Measurements from ENCODE around the gene TLN1. TPM values are rescaled to one million over a fixed set of nuclear protein-coding genes. Genes with fewer than 3 reads are reported as not detected.

The TLN1 gene
- total RNA-seq, 2 donors from 2014 or later = 167 to 315 TPM

DNA sequence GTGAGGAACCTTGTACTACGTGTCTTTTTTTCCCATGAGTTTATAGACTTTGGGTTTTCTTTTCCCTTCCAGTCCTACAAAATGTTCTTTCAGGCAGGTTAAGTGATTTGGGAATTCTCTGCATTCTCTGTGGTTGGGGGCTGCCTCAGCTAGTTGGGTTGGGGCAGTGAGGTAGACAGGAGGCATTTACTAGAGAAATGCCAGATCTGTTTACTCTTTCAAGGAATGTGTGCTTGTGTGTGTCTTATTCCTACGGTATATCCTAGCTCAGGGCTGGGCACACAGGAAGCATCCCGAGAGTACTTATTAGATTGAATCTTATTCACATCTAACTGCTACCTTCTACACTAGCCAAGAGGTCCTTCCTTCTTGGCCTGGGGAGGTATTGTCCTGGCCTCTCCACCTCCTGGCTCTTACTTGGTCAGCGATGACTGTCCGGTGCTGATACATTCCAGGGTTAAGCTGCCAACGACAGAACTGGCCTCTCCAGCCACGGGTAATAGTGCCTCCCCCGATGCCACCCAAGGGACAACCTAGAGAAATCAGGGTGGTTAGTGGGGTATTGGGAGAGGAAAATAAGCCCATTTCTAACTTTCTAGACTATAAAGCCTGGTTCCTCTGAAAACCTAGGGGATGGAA, 12.0 kb upstream of the TLN1 start:
- no peak overlapping the region for H3K27ac ChIP-seq
- 88% methylated on average over 8 of the region's 8 CpGs for WGBS
- no peaks in the 10 kb centered on the region for H3K9me3 ChIP-seq
- no peak overlapping the region for H3K4me3 ChIP-seq
- DNase-seq (ENCODE audit: low spot score) = no peak
- H3K36me3 ChIP-seq = peaks cover 0 to 30% of the 10 kb centered on the region in 2 donors
- intact Hi-C loops (cut with DNase I) = no loop called here
- peaks cover 16% of the 10 kb centered on the region for H3K4me1 ChIP-seq (replicated peaks)
- H3K27me3 ChIP-seq (replicated peaks; ENCODE audit: insufficient read depth) = no peaks in the 10 kb centered on the region
- TF ChIP-seq, protein P1, sequence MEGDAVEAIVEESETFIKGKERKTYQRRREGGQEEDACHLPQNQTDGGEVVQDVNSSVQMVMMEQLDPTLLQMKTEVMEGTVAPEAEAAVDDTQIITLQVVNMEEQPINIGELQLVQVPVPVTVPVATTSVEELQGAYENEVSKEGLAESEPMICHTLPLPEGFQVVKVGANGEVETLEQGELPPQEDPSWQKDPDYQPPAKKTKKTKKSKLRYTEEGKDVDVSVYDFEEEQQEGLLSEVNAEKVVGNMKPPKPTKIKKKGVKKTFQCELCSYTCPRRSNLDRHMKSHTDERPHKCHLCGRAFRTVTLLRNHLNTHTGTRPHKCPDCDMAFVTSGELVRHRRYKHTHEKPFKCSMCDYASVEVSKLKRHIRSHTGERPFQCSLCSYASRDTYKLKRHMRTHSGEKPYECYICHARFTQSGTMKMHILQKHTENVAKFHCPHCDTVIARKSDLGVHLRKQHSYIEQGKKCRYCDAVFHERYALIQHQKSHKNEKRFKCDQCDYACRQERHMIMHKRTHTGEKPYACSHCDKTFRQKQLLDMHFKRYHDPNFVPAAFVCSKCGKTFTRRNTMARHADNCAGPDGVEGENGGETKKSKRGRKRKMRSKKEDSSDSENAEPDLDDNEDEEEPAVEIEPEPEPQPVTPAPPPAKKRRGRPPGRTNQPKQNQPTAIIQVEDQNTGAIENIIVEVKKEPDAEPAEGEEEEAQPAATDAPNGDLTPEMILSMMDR (IDR thresholded peaks at IDR 0.05) = no peak
- no peak for TF ChIP-seq POLR2A (IDR thresholded peaks at IDR 0.05)
- no peak for TF ChIP-seq POLR2AphosphoS5 (IDR thresholded peaks at IDR 0.05)

- Histone ChIP-seq H3K4me3 (no peak overlapping the region), H3K27me3 (replicated peaks; ENCODE audit: insufficient read depth) (no peaks in the 10 kb centered on the region), H3K27ac (no peak overlapping the region), H3K9me3 (no peaks in the 10 kb centered on the region), H3K36me3 (peaks cover 4 to 30% of the 10 kb centered on the region in 2 donors), H3K4me1 (replicated peaks) (peaks cover 16% of the 10 kb centered on the region)
- 57% methylated on average over 2 of the region's 2 CpGs for WGBS
- intact Hi-C loops (cut with DNase I) = no loop called here
- DNase-seq (ENCODE audit: low spot score) = no peak
- TF ChIP-seq POLR2AphosphoS5 (IDR thresholded peaks at IDR 0.05) (no peak), POLR2A (IDR thresholded peaks at IDR 0.05) (no peak)
- TF ChIP-seq, protein P1 (IDR thresholded peaks at IDR 0.05) = no peak
These were observed 11.5 kb upstream of the TLN1 start for GRCh38 chr9:35743452-35743851.

DNA sequence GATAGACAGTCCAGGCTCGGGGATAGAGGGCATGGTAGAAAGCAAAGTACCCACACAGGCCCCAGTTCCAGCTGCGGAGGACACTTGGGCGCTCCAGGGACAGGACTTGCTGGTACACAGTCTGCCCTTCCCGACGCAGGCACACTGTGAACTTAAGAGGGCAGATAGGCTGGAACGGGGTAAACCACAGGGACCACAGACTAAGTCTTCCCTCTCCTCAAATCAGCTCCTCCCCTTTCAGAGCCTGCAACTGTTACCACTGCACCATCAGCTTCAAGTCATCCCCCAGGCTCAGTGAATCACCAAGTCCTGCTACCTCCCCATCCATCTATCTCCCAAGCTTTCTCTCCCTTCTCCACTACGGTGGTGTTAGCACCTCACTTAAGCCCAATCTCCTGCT, 9.7 kb upstream of the TLN1 start:
- DNase-seq (ENCODE audit: low spot score) = no peak
- H3K4me3 ChIP-seq = no peak overlapping the region
- peaks cover 8% of the 10 kb centered on the region for H3K4me1 ChIP-seq (replicated peaks)
- H3K9me3 ChIP-seq = no peaks in the 10 kb centered on the region
- no peak for TF ChIP-seq POLR2A (IDR thresholded peaks at IDR 0.05)
- TF ChIP-seq POLR2AphosphoS5 (IDR thresholded peaks at IDR 0.05) = no peak
- WGBS = 79% methylated on average over 7 of the region's 7 CpGs
- intact Hi-C loops (cut with DNase I) = no loop called here
- H3K36me3 ChIP-seq = peaks cover 13 to 37% of the 10 kb centered on the region in 2 donors
- no peak overlapping the region for H3K27ac ChIP-seq
- H3K27me3 ChIP-seq (replicated peaks; ENCODE audit: insufficient read depth) = no peaks in the 10 kb centered on the region

DNA sequence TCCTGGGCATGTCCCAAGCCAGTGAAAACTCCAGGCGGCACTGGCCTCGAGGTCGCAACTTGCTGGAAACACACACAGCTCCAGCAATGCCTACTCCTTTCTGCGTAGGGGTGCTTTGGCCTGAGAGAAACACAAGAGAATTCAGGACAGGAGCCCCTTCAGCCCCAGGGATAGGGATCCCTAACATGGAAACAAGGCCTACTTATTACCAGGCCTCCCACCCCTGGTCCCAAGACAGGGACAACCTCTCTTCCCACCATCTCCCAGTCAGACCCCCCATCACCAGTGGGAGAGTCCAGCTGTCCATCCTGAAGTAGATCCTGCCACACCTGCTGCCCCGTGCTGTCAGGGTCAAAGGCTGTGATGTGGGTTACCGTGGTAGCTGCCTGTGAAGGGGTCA, 8.2 kb upstream of the TLN1 start:
- TF ChIP-seq POLR2A (IDR thresholded peaks at IDR 0.05) (no peak), POLR2AphosphoS5 (IDR thresholded peaks at IDR 0.05) (no peak)
- TF ChIP-seq, protein P1 (IDR thresholded peaks at IDR 0.05) = no peak
- WGBS = 79% methylated on average over 6 of the region's 6 CpGs
- H3K4me1 ChIP-seq (replicated peaks) = no peaks in the 10 kb centered on the region
- no peak for DNase-seq (ENCODE audit: low spot score)
- H3K27me3 ChIP-seq (replicated peaks; ENCODE audit: insufficient read depth) = no peaks in the 10 kb centered on the region
- no peak overlapping the region for H3K27ac ChIP-seq
- H3K4me3 ChIP-seq = no peak overlapping the region
- intact Hi-C loops (cut with DNase I) = no loop called here
- H3K9me3 ChIP-seq = no peaks in the 10 kb centered on the region
- H3K36me3 ChIP-seq = peaks cover 16 to 48% of the 10 kb centered on the region in 2 donors

DNA sequence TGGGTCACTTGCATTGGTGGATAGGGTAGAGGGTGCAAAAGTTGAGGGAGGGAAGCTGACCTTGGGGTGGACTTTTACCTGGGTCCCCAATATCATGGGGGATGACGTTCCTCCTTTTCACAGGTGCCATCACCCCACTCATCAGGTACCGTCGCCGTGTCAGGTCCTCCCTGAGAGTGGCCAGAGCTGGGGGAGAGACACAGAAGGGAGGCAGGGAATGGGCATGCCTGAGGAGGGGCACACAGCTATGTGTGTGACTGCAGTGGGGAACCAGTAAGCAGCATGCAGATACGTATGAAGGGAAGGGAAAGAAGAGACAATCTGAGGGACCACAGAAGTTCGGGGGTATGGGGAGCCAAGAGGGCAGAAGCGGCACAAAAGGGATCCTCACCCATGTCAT, 6.9 kb upstream of the TLN1 start:
- Histone ChIP-seq H3K36me3 (peaks cover 18 to 42% of the 10 kb centered on the region in 2 donors), H3K4me1 (replicated peaks) (no peaks in the 10 kb centered on the region), H3K4me3 (no peak overlapping the region), H3K9me3 (no peaks in the 10 kb centered on the region), H3K27ac (no peak overlapping the region), H3K27me3 (replicated peaks; ENCODE audit: insufficient read depth) (no peaks in the 10 kb centered on the region)
- TF ChIP-seq, protein P1 (IDR thresholded peaks at IDR 0.05) = no peak
- WGBS = 86% methylated on average over 7 of the region's 7 CpGs
- no peak for DNase-seq (ENCODE audit: low spot score)
- intact Hi-C loops (cut with DNase I) = loop anchor here (10.0 kb wide), 1 partner anchor 624 kb away; the partner anchor contains the start of gene ATOSB

Measured in prostate gland (tissue), 2 donors.